H1 (cell line): Measurements from ENCODE around the gene ARHGEF10L. TPM values are rescaled to one million over a fixed set of nuclear protein-coding genes. Genes with fewer than 3 reads are reported as not detected.

ENCODE experiments used
- CHD1 ChIP-seq: IDR thresholded peaks from 2 replicates; pipeline ENCODE4 v1.6.1; 2012; ENCODE audit warnings: low read depth, low read length, improper control_type of control experiment
- FOSL1 ChIP-seq: IDR thresholded peaks from 2 replicates; pipeline ENCODE4 v1.6.1; 2011; ENCODE audit warnings: mild to moderate bottlenecking, low read depth, low read length, moderate library complexity; ENCODE audit not compliant: insufficient read depth
- HDAC6 ChIP-seq: IDR thresholded peaks from one replicate; pipeline ENCODE4 v1.7.1; 2012; ENCODE audit warnings: low read depth, mild to moderate bottlenecking, inconsistent platforms, low read length, moderate library complexity
- JUND ChIP-seq: IDR thresholded peaks from 2 replicates; pipeline ENCODE4 v1.6.1; 2011; ENCODE audit warnings: mild to moderate bottlenecking, improper control_type of control experiment, low read length
- PHF8 ChIP-seq: fragments of 200-600 bp; sonication (generic); conservative IDR thresholded peaks from 2 replicates; pipeline ENCODE4 v1.7.1; 2012; ENCODE audit warnings: low read depth, mild to moderate bottlenecking, inconsistent platforms, low read length, moderate library complexity
- RBBP5 ChIP-seq: IDR thresholded peaks from 2 replicates; pipeline ENCODE4 v1.7.1; 2012; ENCODE audit warnings: low read depth, mild to moderate bottlenecking, inconsistent platforms, low read length, moderate library complexity, borderline replicate concordance
- polyA plus RNA-seq, 7 experiments: library from polyadenylated mRNA; depleted of rRNA in 3 of 7; stranded (reverse) in 5 of 7; unstranded in 2 of 7; fragments of >200 nt in 5 of 7; fragments of 200-250 nt in 2 of 7; gene quantifications; 1 replicate in 5 of 7; 2 replicates in 1 of 7; 4 replicates in 1 of 7; pipeline versions ENCODE4 v1.2.1 to v1.2.3, GENCODE V29; 2011 to 2013; ENCODE audit warnings: missing spikeins in 2 of 7, mixed read lengths in 2 of 7
- total RNA-seq: library from RNA; stranded (reverse); fragmentation: NEBNext Ultra II Directional; extraction: Animal tissue kit (Norgen Biotek cat#: 25700); gene quantifications from 2 replicates; pipeline ENCODE4 v1.2.1, GENCODE V29; 2021
- TF ChIP-seq, protein P1 (sequence below): IDR thresholded peaks from 2 replicates; pipeline ENCODE4 v1.6.1; 2011; ENCODE audit warnings: low read length, improper control_type of control experiment

ARHGEF10L gene
- total and polyA plus RNA-seq, 2 of the 8 experiments (the other 6 are each of a cell fraction or from before 2014, with no cell fraction given), result 33.6 to 39.6 TPM

DNA sequence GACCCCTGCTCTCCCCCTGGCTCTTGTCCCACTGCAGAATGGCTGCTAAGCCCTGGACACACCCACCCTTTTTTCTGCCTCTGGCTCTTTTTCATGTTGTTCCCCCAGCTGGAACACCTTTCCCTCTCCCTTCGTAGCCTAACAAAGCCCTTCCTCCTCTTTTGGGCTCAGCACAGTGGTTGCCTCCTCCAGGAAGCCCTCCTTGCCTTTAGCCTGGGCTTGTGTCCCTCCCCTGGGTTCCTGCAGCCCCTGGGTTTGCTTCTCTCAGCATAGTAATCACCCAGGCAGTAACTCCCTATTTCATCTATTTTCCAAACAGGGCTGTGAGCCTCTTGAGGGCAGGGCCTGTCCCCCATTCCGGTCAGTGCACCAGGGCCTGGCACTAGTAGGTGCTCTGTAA lies 195.8 kb downstream of the ARHGEF10L start (continued):
- no peak for TF ChIP-seq RBBP5
- TF ChIP-seq CHD1, result no peak
- TF ChIP-seq HDAC6, result no peak
- no peak for TF ChIP-seq FOSL1
- TF ChIP-seq, protein P1, sequence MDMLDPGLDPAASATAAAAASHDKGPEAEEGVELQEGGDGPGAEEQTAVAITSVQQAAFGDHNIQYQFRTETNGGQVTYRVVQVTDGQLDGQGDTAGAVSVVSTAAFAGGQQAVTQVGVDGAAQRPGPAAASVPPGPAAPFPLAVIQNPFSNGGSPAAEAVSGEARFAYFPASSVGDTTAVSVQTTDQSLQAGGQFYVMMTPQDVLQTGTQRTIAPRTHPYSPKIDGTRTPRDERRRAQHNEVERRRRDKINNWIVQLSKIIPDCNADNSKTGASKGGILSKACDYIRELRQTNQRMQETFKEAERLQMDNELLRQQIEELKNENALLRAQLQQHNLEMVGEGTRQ, result no peak
- no peak for TF ChIP-seq JUND
- no peak for TF ChIP-seq PHF8
